Effector CD8-positive, alpha-beta T cell (primary cell): ENCODE measurements around the gene JMJD8.
"Not testable (repeated sequence)": the region's sequence is repeated elsewhere in the genome, so short reads cannot be mapped to it uniquely, and the experiment has no call there.

ENCODE experiments used
- DNase-seq: peaks from one replicate; lab custom pipeline; 2025; lab: John Stamatoyannopoulos, UW

Gene JMJD8

DNA sequence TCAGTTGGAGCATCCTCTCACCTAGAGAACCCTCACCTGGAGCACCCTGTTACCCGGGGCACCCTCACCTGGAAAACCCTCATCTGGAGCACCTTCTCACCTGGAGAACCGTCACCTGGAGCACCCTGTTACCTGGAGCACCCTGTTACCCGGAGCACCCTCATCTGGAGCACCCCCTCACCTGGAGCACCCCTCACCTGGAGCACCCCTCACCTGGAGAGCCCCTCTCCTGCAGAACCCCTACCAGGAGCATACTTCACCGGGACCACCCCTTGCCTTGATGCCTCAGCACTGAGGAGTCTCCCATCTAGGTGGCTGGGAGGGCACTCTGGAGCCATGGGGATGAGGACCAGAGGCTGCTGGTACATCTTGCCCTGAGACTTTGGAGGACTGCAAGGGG is 24.8 kb upstream of the JMJD8 start:
- DNase-seq = no peak

DNA sequence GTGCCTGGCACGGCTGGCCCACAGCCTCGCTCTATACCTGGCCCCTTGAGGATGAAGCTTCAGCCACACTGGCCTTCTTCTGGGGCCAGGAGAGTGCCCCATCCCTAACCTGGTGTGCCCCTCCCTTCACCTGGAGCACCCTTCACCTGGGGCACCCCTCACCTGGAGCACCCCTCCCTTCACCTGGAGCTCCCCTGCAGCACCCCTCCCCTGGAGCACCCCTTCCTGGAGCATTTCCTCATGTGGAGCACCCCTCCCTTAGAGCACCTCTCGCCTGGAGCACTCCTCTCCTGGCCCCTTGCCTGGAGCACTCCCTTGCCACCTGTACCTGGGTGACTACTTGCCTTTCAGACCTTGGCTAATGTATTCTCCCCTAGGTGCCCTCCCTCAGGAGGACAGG is 23.9 kb upstream of the JMJD8 start:
- no peak for DNase-seq

DNA sequence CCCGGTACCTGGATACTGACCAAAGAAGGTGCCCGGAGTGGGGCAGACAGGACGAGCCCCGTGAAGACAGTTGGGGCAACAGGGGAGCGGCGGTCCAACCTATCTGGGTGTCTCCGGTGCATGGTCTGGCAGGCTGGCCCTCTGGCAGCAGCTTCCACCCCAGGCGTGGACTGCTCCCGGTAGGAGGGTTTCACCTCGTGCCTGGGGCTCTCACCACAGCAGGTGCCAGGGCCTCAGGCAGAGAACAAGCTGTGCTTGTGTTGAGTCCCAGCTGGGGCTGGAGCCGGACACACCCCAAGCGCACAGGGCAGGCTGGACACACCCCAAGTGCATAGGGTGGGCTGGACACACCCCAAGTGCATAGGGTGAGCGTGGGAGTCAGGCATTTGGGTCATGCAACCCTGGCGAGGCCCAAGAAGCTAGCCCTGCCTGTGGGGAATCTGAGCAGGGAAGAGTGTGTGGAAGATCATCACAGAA is 23.0 kb upstream of the JMJD8 start:
- no peak for DNase-seq

DNA sequence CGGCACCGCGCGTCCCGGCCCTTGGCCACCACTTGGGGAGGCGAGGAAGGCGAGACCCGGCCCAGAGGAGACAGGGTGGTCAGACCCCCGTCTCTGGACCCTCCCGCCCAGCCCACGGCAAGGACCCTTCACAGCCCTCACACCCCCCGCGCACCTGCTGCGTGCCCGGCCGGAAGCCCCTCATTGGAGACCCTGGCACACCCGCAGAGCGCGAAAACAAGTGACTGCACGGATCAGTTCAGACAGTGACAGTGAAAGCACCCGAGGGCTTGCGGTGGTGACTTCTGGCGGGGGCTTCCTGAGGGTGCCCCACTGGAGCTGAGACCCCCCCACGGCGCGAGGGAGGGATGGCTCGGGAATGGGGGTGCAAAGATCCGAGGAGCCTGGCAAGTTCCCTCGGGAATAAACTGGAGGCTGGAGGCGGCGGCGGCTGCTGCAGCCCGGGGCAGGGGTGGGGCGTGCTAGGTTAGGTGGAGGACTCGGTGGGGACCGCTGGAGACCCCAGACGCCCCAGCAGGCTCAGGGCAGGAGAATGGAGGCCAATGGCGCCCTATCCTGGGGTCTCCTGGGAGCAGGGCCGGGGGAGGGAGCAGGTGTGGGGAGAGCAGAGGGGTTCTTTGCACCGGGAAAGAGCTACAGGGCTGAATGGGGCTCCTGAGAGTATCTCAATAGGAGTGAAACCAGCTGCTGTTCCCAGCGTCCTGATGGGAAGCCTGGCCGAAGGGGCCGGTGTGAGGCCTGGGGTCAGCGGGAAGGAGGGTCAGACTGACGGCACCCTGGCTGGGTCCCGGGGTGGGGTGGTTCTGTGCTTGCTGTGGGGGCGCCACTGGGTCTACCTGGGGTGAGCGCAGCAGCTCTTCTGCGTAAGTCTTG is 22.3 kb upstream of the JMJD8 start:
- no peak for DNase-seq

DNA sequence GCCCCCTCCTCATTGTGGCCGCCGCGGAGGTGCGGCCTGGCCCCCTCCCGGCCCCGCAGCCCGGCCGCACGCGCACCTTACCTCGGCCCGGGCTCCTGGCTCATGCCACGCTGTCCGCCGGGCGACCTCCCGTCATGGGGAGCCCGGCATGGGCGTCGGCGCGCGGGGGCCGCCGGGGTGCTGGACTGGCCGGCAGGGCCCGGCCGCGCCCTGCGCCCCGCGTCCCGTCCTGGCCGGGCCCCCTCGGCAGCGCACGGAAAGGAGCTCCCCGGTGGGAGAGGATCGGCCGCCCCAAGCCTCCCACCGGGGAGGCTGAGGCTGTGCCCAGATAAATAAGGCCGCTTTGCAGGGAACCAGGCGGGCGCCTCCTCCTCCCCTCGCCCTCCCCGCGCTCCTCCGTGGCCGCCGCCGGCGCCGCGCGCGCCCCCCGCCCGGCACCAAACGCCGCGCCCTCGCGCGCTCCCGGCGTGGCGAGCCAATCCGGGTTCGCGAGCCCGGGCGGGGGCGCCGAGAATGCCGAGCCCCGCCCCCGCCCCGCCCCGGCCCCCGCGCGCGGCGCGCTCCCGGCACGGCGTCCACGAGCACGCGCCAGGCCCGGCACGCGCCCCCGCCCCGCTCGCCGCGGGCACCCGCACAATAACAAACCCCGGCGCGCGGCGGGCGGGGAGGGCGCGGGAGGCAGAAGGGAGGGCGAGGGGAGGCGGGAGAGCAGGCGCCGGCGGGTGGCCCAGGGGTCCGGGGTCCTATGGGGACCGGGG is 21.5 kb upstream of the JMJD8 start, which contains the start of gene FBXL16:
Gene FBXL16, minus strand, starts transcription at position 371 of the 758 bp plus-strand sequence. CDS start 8,396 bp downstream, outside the sequence.
- DNase-seq = no peak

DNA sequence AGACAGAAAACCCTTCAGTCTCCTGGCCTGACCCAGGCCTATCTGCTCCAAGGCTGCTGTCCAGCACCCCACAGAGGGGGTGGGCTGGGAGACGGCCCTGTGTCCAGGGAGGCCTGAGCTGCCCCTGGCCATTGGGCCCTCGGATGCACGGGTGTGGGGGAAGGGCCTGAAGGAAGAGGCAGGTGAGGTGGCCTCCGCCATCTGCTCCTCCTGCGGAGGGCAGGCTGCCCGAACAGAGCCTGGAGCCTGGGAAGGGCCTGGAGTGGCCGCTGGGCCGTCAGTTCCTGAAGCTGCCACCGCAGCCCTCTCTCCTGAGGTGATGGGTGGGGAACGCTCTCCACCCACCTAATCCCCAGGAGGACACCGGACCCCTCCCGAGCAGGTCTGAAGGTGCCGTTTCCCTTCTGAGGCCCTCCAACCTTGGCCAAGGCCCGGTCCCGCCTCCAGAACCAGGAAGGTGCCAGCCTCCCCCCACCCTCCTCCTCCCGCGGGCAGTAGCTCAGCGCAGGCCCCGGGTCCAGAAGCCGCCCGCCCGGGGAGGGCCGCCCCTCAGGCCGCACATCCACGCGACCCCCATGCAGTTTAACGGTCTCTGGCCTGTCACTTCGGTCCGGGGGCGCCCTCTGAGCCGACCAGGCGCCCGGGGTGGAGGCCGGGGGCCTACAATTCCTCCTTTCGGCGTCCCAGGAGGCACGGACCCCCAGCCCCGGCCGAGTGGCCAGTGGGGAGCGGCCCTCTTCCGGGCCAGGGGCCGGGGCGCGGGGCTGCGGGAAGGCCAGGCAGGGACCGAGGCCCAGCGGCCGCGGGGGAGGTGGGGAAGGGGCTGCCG is 20.6 kb upstream of the JMJD8 start:
- DNase-seq = no peak

DNA sequence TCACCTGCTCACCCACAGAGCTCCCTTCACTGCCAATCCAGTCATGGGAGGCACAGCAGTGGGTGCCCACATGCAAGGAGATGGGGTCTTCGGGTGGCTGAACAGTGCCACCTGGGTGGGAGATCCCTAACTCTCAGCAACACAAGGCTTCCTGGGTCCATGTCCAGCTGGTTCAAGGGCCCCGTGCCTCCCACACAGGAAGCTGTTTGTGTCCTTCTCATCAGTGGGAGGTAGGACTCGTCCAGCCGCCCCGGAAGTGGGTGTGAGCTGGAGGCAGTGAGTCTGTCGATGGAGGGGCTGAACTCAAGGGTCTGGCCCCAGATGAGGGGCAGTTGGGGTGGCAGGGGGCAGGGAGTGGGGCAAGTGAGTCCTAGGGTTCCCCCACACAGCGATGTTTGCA is 19.9 kb upstream of the JMJD8 start:
- DNase-seq = no peak

DNA sequence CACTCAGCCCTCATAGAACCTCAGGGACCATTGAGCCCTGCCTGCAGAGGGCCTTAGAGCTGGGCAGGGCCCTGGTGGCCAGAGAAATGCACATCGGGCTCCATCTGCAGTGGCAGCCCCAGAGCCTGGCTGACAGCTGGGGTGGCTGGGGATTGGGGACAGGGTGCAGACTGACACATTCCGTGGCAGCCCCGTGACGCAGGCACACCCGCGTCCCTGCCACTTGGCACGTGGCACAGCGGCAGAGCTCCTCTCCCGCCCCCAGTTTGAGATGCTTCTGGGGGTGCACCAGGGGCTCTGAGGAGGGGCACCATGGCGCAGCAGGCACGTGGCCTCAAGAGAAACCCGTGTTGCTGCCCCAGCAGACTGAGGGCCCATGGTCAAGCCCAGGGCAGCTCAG is 19.3 kb upstream of the JMJD8 start:
- no peak for DNase-seq

DNA sequence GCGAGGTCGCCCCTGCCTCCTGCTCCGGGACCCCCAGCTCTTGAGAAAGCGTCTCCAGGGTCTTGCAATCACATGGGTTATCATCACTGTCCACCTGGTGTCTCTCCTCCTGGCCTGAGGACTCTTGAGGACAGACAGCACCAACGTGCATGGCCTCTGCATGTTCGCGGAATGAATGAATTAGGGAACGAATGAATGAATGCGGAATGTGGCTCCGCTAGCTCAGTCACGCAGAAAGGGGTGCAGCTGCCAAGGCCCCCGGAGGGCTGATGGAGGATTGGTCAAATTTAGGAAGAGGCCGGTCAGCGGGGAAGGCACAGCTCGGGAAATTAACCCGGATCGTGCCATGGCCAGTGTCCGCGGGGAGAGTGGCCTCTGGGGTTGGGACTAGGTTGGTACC is 18.2 kb upstream of the JMJD8 start:
- DNase-seq = no peak

DNA sequence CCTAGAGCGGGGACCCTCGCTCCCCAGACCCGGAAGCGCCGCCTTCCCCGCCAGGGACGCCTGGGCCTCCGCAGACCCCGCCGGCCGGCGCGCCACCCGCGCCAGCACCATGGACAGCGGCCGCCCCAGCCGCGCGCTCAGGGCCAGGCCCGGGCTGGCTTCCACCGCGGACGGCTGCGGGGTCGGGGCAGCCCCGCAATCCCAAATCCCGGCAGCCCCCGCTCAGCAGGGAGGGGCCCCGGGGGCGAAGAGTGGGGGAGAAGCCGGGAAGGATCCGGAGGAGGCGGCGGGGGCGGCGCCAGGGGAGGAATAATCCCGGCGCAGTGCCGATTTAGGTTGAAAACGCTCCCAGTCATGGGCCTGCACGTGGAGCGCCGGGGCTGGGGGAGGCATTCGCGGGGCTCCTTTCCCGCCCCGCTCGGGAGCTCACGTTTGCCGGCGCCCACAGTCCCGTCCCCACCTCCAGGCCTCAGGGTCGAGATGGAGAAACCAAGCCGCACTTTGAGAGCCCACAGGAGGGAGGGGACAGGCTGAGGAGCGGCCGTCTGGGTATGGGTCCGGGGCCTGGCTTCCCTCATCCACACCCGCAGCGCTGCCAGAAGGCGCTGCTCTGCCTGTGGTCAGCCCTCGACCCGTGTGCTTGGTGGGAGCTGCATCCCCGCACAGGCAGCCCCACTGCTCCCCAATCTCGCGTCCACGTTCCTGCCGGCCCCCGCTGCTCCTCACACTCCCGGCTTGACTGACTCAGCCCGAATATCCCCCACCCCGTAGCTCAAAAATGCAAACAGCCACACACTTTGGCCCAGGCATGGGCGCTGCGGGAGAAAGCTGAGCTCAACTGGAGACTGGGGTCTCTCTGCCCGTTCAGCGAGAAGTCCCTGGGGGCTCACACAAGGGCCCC is 16.8 kb upstream of the JMJD8 start:
- DNase-seq = peak; percentile 18

DNA sequence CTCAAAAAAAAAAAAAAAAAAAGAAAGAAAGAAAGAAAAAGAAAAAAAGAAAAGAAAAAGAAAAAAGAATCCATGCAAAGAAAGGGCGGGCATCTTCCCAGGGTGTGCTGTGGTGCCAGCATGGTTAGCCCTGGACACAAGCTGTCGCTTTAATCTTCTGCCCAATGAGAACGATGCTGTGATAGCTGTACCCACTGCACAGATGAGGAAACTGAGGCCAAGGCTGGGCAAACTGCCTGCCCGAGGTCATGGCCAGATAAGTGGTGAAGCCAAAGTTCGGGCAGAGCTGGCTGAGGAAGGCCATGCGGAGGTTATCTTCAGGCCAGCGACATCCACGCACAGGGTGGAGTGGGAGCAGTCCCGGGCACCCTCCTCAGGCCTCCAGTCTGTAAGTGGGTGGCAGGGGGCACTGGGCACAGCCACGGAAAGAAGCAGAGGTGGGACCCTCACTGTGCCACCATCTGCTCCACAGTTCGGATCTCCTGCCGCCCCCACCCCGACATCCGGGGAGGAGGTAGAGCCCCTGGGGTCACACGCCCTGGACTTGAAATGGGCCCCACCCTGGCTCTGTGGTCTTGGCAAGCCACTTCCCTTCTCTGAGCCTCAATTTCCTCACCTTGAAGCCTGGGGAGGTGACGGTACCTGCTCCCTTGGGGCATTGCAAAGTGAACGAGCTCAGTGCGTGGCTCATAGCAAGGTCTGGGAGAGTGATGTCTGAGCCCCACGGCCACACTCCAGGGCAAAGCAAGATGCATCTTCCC is 15.0 kb upstream of the JMJD8 start:
- no peak for DNase-seq

DNA sequence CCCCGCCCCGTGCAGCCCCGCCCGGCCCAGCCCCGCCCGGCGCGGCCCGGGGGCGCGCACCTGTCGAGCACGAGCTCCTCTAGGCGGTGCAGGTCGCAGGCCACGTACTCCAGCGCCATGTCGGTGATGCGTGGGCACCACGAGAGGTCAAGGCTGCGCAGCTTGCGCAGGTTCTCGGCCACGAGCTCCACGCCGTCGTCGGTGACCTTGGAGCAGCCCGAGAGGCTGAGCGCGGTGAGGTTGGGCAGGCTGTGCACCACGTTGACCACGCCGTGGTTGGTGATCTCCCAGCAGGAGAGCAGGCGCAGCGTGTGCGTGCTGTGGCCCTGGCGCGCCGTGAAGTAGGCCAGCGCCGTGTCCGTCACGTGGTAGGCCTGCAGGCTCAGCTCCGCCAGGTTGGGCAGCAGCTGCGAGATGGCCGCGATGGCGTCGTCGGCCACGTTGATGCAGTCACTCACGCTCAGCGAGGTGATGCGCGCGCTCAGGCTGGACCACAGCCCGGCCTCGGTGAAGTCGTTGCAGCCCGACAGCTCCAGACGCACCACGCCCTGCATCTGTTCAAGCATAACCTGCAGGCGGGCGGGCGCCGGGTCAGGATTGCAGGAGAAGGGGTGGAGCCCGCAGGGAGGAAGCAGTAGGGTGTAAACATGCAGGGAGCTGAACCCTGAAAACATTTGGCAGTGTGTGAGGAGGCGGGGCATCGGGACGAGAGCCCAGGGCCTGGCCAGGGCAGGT is 11.4 kb upstream of the JMJD8 start:
- DNase-seq = peak; percentile 39

DNA sequence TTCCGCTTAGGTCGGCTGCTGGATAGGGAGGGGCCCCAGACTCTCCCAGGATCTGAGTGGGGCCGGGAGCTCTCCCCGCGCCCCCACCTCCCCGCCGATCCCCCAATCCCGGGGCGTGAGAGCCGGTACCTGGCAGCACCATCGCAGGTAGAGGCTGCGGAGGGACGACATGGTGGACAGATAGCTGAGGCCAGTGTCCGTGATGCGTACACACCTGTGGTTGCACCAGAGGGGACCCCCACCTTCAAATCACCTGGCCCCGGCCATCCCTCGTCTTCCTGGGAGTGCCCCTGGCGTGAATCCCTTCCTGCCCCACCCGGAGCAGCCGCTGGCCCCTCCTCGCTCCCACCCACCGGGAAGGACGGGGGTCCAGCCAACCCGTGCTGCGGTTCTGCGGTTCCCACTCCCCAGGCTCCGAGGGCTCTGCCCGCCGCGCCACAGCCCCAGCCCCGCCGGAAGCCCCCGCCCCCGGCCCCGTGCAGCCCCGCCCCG is 10.8 kb upstream of the JMJD8 start:
- no peak for DNase-seq

DNA sequence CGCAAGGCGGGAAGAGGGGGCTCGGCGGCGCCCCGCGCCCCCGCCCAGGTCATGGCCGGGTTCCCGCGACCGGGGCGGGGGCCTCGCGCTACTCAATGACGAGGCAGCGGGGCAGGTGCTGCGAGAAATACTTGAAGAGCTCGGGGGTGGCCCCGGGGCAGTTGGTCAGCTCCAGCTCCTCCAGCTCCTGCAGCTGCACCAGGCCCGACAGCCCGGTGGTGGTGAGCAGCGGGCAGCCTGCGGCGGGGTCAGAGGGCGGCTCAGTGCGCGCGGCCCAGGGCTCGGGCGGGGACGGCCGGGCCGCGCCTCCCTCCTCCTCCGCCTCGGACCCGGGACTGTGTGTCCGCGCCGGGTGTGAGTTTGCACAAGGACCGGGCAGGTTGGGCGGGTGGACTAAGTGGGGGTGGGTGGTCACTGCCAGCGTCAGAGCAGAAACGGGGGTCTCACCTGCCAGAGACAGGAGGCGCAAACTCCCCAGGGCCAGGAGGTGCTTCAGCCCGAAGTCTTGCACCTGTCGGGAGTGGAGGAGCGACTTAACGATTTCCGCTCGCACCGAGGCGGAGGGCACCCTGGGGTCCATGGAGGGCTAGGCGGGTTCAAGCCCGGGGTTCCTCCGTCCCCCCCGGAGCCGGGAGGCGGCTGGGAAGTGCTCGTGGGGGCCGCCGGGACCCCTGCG is 10.2 kb upstream of the JMJD8 start:
- no peak for DNase-seq

DNA sequence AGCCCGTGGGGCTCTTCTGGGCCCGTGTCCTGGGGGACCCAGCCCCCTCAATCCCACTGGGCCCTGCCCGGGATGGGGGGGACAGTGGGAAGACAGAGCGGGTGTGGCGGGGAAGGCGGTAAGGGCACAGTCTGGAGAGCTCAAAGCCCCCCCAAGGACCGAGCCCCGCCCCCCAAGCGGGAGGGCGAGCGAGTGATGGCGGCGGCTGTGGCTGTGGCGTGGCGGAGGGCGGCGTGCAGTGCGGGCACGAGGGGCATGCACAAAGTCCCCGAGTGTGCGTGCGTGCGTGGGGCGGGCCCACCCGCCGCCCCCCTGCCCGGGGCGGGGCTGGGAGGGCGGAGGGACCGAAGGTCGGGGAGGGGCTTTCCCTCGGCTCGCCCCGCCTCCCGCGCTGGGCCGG is 9.6 kb upstream of the JMJD8 start:
- DNase-seq = peak; percentile 30

DNA sequence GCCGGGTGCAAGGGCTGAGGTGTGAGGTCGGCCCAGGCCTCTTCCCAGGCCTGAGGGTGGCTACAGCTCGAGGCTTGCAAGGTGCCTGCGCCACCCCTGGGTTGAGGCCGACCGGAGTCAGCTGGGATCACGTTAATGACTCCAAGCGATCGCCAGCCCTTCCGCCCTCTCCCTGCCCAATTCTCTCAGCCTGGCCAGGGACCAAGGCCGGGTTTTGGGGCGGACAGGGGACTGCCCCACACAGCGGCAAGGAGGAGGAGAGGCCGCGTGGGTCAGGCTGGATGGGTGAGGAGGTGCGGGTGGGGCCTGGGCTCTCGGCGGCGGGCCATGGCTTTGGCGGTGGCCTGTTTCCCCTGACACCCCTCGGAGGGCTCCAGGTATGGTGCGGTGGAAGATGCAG is 9.2 kb upstream of the JMJD8 start:
- no peak for DNase-seq

DNA sequence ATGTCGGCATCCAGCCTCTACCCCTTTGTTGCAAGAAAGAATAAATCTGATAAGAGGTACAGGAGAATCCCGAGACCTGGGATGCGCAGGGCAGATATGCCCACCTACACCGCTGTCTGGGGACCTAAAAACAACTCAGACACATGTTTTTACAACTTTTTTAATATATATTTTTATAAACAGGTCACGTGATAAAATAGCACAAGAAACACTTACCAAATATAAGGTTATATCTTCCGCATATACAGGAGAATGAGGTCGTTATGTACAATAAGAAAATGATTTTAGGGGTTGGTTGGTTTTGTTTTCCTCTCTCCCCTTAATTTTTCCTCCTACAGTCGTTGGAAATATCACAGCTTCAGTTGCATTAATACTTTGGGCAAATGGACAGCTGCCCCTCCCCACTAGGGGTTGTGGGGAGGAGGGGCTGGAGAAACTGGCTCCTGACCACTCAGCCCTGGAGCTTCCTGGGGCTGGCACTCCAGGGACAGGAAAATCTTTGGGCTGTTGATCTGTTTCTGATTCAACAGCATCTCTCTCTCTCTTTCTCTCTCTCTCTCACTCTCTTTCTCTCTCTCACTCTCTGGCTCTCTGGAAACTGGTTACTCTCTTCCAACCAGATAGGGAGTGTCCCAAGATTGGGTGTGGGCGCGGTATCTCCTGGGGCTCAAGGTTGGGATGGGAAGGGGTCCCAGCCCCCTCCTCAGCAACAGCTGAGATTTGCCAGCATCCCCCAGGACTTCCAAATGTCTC is 8.4 kb upstream of the JMJD8 start:
- no peak for DNase-seq

DNA sequence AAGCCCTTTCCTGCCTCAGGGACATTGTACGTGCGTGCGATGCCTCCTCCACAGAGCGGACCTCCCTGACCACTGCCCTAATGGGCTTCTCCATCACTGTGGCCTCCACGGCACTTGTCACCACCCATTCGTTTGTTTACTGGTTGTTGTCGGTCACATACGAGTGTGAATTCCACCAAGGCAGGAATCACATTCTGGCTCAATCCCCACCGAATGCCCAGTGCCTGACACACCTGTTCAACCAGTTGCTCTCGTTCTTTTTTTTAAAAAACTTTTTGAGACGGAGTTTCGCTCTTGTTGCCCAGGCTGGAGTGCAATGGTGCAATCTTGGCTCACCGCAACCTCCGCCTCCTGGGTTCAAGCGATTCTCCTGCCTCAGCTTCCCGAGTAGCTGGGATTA is 7.1 kb upstream of the JMJD8 start:
- DNase-seq = not testable (repeated sequence)
